ENCODE results near the gene ZBTB42. TPM values are rescaled to one million over a fixed set of nuclear protein-coding genes. Genes with fewer than 3 reads are reported as not detected.
A peak's percentile ranks its signal among the peaks of the same experiment; 100 is the strongest.

Gene ZBTB42
- total RNA-seq, 1 experiment from 2014 or later = 6.4 TPM

DNA sequence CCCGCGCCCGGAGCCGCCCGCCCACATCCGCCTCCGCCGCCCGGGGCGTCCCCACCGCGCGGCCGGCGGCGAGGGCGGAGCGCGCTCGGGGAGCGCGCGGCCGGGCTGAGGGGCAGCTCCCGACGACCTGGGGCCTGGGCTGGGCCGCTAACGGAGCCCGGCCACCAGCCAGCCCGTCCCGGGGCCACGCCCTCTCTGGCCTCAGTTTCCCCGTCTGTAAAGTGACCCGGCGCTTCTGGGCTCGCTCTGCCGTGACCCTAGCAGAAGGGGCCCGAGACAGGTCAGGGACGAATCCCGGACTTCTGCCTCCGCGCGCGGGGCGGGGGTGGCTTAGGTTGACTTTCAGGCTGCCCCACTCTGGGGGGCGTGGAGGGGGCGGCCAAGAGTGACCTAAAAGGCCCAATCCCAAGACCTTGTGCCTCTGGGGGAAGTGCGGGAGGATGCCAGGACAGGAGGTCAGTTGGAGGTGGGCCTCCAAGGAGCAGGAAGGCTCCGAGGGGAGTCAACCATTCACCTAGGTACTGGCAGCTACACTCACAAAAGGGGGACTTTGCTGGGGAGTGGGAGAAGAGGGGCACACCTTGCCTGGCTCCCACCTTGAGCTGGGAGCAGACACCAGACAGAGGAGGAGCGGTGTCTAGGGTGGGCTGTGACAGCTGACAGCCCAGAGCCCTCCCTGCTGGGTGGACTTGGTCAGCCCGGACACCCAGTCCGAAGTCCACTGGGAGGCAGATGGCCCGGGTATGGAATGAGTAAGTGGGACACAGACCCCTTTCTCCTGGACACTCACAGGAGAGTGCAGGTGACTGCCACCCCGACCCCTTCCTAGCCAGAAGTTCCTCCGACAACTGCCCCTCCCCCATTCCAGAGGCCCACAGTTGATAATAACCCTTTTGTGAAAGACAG lies 4.9 kb upstream of the ZBTB42 start:
- Mint-ChIP-seq H3K4me1 (peaks cover 47% of the 10 kb centered on the region), H3K4me3 (peak overlapping the region; percentile 64), H3K36me3 (no peaks in the 10 kb centered on the region), H3K27me3 (ENCODE audit: low read depth) (peaks cover 43% of the 10 kb centered on the region), H3K27ac (no peak overlapping the region), H3K9me3 (no peaks in the 10 kb centered on the region)
- ChIA-PET CTCF (interaction anchor here (1.2 to 6.2 kb wide), 4 partner anchors 18 to 30 kb away, joined by 4 to 67 read pairs (median 6); no protein-coding TSS in a partner anchor), POLR2A (no interaction called here)
- ATAC-seq (peak; percentile 12), DNase-seq (ENCODE audit: low spot score) (no peak)
- no peak for TF ChIP-seq CBFB (CRISPR knock-in tag; IDR thresholded peaks at IDR 0.05; ENCODE audit: low read depth)
- TF ChIP-seq, protein P1, sequence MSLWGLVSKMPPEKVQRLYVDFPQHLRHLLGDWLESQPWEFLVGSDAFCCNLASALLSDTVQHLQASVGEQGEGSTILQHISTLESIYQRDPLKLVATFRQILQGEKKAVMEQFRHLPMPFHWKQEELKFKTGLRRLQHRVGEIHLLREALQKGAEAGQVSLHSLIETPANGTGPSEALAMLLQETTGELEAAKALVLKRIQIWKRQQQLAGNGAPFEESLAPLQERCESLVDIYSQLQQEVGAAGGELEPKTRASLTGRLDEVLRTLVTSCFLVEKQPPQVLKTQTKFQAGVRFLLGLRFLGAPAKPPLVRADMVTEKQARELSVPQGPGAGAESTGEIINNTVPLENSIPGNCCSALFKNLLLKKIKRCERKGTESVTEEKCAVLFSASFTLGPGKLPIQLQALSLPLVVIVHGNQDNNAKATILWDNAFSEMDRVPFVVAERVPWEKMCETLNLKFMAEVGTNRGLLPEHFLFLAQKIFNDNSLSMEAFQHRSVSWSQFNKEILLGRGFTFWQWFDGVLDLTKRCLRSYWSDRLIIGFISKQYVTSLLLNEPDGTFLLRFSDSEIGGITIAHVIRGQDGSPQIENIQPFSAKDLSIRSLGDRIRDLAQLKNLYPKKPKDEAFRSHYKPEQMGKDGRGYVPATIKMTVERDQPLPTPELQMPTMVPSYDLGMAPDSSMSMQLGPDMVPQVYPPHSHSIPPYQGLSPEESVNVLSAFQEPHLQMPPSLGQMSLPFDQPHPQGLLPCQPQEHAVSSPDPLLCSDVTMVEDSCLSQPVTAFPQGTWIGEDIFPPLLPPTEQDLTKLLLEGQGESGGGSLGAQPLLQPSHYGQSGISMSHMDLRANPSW (CRISPR knock-in tag; conservative IDR thresholded peaks at IDR 0.05; ENCODE audit: low read depth) = no peak
- TF ChIP-seq HMGA2 (CRISPR knock-in tag; IDR thresholded peaks at IDR 0.05) = no peak
- no peak for TF ChIP-seq GTF2I (CRISPR knock-in tag; conservative IDR thresholded peaks at IDR 0.05)
- no peak for TF ChIP-seq NR1H2 (CRISPR knock-in tag; IDR thresholded peaks at IDR 0.05)
- no peak for TF ChIP-seq ZBTB21 (CRISPR knock-in tag; IDR thresholded peaks at IDR 0.05; ENCODE audit: borderline replicate concordance)
- no peak for TF ChIP-seq SP1 (CRISPR knock-in tag; conservative IDR thresholded peaks at IDR 0.05)
- TF ChIP-seq, protein P2, sequence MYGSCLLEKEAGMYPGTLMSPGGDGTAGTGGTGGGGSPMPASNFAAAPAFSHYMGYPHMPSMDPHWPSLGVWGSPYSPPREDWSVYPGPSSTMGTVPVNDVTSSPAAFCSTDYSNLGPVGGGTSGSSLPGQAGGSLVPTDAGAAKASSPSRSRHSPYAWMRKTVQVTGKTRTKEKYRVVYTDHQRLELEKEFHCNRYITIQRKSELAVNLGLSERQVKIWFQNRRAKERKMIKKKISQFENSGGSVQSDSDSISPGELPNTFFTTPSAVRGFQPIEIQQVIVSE (CRISPR knock-in tag; IDR thresholded peaks at IDR 0.05; ENCODE audit: borderline replicate concordance) = no peak
- TF ChIP-seq ATF1 (CRISPR knock-in tag; IDR thresholded peaks at IDR 0.05) = no peak
- TF ChIP-seq ZNF396 (CRISPR knock-in tag; IDR thresholded peaks at IDR 0.05; ENCODE audit: borderline replicate concordance) = no peak
- TF ChIP-seq, protein P3, sequence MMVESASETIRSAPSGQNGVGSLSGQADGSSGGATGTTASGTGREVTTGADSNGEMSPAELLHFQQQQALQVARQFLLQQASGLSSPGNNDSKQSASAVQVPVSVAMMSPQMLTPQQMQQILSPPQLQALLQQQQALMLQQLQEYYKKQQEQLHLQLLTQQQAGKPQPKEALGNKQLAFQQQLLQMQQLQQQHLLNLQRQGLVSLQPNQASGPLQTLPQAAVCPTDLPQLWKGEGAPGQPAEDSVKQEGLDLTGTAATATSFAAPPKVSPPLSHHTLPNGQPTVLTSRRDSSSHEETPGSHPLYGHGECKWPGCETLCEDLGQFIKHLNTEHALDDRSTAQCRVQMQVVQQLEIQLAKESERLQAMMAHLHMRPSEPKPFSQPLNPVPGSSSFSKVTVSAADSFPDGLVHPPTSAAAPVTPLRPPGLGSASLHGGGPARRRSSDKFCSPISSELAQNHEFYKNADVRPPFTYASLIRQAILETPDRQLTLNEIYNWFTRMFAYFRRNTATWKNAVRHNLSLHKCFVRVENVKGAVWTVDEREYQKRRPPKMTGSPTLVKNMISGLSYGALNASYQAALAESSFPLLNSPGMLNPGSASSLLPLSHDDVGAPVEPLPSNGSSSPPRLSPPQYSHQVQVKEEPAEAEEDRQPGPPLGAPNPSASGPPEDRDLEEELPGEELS (CRISPR knock-in tag; IDR thresholded peaks at IDR 0.05) = no peak
- TF ChIP-seq KAT7 (CRISPR knock-in tag; IDR thresholded peaks at IDR 0.05; ENCODE audit: borderline replicate concordance) = no peak
- TF ChIP-seq, protein P4, sequence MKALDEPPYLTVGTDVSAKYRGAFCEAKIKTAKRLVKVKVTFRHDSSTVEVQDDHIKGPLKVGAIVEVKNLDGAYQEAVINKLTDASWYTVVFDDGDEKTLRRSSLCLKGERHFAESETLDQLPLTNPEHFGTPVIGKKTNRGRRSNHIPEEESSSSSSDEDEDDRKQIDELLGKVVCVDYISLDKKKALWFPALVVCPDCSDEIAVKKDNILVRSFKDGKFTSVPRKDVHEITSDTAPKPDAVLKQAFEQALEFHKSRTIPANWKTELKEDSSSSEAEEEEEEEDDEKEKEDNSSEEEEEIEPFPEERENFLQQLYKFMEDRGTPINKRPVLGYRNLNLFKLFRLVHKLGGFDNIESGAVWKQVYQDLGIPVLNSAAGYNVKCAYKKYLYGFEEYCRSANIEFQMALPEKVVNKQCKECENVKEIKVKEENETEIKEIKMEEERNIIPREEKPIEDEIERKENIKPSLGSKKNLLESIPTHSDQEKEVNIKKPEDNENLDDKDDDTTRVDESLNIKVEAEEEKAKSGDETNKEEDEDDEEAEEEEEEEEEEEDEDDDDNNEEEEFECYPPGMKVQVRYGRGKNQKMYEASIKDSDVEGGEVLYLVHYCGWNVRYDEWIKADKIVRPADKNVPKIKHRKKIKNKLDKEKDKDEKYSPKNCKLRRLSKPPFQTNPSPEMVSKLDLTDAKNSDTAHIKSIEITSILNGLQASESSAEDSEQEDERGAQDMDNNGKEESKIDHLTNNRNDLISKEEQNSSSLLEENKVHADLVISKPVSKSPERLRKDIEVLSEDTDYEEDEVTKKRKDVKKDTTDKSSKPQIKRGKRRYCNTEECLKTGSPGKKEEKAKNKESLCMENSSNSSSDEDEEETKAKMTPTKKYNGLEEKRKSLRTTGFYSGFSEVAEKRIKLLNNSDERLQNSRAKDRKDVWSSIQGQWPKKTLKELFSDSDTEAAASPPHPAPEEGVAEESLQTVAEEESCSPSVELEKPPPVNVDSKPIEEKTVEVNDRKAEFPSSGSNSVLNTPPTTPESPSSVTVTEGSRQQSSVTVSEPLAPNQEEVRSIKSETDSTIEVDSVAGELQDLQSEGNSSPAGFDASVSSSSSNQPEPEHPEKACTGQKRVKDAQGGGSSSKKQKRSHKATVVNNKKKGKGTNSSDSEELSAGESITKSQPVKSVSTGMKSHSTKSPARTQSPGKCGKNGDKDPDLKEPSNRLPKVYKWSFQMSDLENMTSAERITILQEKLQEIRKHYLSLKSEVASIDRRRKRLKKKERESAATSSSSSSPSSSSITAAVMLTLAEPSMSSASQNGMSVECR (CRISPR knock-in tag; IDR thresholded peaks at IDR 0.05; ENCODE audit: borderline replicate concordance) = no peak
- no peak for TF ChIP-seq OVOL2 (CRISPR knock-in tag; IDR thresholded peaks at IDR 0.05; ENCODE audit: borderline replicate concordance)
- TF ChIP-seq ZNF121 (CRISPR knock-in tag; IDR thresholded peaks at IDR 0.05) = no peak
- no peak for TF ChIP-seq ZNF532 (CRISPR knock-in tag; IDR thresholded peaks at IDR 0.05; ENCODE audit: borderline replicate concordance)
- TF ChIP-seq, protein P5, sequence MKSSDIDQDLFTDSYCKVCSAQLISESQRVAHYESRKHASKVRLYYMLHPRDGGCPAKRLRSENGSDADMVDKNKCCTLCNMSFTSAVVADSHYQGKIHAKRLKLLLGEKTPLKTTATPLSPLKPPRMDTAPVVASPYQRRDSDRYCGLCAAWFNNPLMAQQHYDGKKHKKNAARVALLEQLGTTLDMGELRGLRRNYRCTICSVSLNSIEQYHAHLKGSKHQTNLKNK (CRISPR knock-in tag; IDR thresholded peaks at IDR 0.05) = no peak
- no peak for TF ChIP-seq EMX1 (CRISPR knock-in tag; IDR thresholded peaks at IDR 0.05)
- no peak for TF ChIP-seq RORB (CRISPR knock-in tag; IDR thresholded peaks at IDR 0.05)

All from WTC11 (cell line).